ENCODE data around the gene RABEP2.

- TF ChIP-seq CTCF (conservative IDR thresholded peaks at IDR 0.05 in 1 of 2, IDR thresholded peaks at IDR 0.05 in 1 of 2; ENCODE audit: low read depth in 1 of 2, low read length in 2 of 2) (no peak), EZH2 (IDR thresholded peaks at IDR 0.05; ENCODE audit: low read length, missing control alignments) (no peak)
Measured at GRCh38 chr16:28917095-28917494, 7.9 kb downstream of the RABEP2 start.
